ENCODE results near the gene PHF24.
"Not testable (repeated sequence)": the region's sequence is repeated elsewhere in the genome, so short reads cannot be mapped to it uniquely, and the experiment has no call there.

DNA sequence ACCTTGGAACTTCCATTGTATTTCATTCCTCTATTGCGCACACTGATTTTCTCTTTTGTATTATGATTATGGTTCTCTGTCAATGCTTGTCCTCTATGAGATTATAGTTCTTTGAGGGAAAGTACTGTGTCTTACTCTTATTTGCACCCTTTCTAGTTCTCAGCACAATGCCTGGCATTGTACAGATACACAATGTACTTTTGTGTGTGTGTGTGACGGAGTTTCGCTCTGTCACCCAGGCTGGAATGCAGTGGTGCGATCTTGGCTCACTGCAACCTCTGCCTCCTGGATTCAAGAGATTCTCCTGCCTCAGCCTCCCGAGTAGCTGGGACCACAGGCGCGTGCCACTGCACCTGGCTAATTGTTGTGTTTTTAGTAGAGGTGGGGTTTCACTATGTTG is 2.0 kb upstream of the PHF24 start:
- TF ChIP-seq, protein P1, sequence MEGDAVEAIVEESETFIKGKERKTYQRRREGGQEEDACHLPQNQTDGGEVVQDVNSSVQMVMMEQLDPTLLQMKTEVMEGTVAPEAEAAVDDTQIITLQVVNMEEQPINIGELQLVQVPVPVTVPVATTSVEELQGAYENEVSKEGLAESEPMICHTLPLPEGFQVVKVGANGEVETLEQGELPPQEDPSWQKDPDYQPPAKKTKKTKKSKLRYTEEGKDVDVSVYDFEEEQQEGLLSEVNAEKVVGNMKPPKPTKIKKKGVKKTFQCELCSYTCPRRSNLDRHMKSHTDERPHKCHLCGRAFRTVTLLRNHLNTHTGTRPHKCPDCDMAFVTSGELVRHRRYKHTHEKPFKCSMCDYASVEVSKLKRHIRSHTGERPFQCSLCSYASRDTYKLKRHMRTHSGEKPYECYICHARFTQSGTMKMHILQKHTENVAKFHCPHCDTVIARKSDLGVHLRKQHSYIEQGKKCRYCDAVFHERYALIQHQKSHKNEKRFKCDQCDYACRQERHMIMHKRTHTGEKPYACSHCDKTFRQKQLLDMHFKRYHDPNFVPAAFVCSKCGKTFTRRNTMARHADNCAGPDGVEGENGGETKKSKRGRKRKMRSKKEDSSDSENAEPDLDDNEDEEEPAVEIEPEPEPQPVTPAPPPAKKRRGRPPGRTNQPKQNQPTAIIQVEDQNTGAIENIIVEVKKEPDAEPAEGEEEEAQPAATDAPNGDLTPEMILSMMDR (IDR thresholded peaks at IDR 0.05; ENCODE audit: poor library complexity): not testable (repeated sequence)
- TF ChIP-seq EZH2 (IDR thresholded peaks at IDR 0.05; ENCODE audit: borderline replicate concordance): not testable (repeated sequence)
